OCI-LY1 (cell line): Measurements from ENCODE around the gene TCAF1.

Source experiments
- H2AFZ ChIP-seq: fragments of 200-600 bp; sonication (generic), shearing (Covaris generic); 2 replicates; pipeline ENCODE4 v1.6.0; 2014; ENCODE audit warnings: antibody characterized with exemption, mild to moderate bottlenecking, low read length
- H3F3A ChIP-seq: fragments of 200-600 bp; sonication (generic), shearing (Covaris generic); 2 replicates; pipeline ENCODE4 v1.6.0; 2014; ENCODE audit warnings: mild to moderate bottlenecking, antibody characterized with exemption, low read length, moderate library complexity; ENCODE audit not compliant: insufficient read depth
- H3K27ac ChIP-seq: fragments of 200-600 bp; sonication (generic); 2 replicates; pipeline ENCODE4 v1.5.1; 2014; ENCODE audit warnings: low read length, mixed run types, mild to moderate bottlenecking, low read depth; ENCODE audit not compliant: poor library complexity, severe bottlenecking
- H3K27me3 ChIP-seq: fragments of 200-600 bp; sonication (generic); 2 replicates; pipeline ENCODE4 v1.6.0; 2014; ENCODE audit warnings: antibody characterized with exemption, mild to moderate bottlenecking, low read length, moderate library complexity; ENCODE audit not compliant: insufficient read depth
- H3K36me3 ChIP-seq: fragments of 200-600 bp; sonication (generic); 2 replicates; pipeline ENCODE4 v1.6.1; 2014; ENCODE audit warnings: mild to moderate bottlenecking, antibody characterized with exemption, low read length, moderate library complexity, mixed read lengths; ENCODE audit not compliant: insufficient read depth
- H3K4me1 ChIP-seq: fragments of 200-600 bp; sonication (generic); 2 replicates; pipeline ENCODE4 v1.5.1; 2014; ENCODE audit warnings: mild to moderate bottlenecking, low read length, moderate library complexity; ENCODE audit not compliant: insufficient read depth, severe bottlenecking
- H3K4me2 ChIP-seq: fragments of 200-600 bp; sonication (generic), shearing (Covaris generic); 2 replicates; pipeline ENCODE4 v1.6.1; 2014; ENCODE audit warnings: low read length
- H3K4me3 ChIP-seq: fragments of 200-600 bp; sonication (generic); 2 replicates; pipeline ENCODE4 v1.5.1; 2014; ENCODE audit warnings: low read length, low read depth, mild to moderate bottlenecking, mixed read lengths; ENCODE audit not compliant: poor library complexity, severe bottlenecking
- H3K79me2 ChIP-seq: fragments of 200-600 bp; shearing (Covaris generic); 2 replicates; pipeline ENCODE4 v1.6.1; 2016; ENCODE audit warnings: mixed run types, low read length, mixed read lengths; ENCODE audit not compliant: insufficient read depth
- H3K9ac ChIP-seq: fragments of 200-600 bp; sonication (generic), shearing (Covaris generic); 2 replicates; pipeline ENCODE4 v1.6.1; 2014; ENCODE audit warnings: mild to moderate bottlenecking, low read length, mixed read lengths
- H3K9me2 ChIP-seq: fragments of 200-600 bp; sonication (generic), shearing (Covaris generic); 2 replicates; pipeline ENCODE4 v1.6.1; 2014; ENCODE audit warnings: low read depth, mild to moderate bottlenecking, low read length, mixed read lengths
- H3K9me3 ChIP-seq: fragments of 200-600 bp; shearing (Covaris generic); 2 replicates; pipeline ENCODE4 v1.6.1; 2014; ENCODE audit warnings: low read length, mixed read lengths
- H4K20me1 ChIP-seq: fragments of 200-600 bp; sonication (generic), shearing (Covaris generic); 2 replicates; pipeline ENCODE4 v1.6.0; 2016; ENCODE audit warnings: mild to moderate bottlenecking, low read length; ENCODE audit not compliant: insufficient read depth
- EZH2 ChIP-seq: fragments of 200-600 bp; sonication (generic), shearing (Covaris generic); IDR thresholded peaks from 2 replicates; pipeline ENCODE4 v1.8.0; 2017; ENCODE audit warnings: borderline replicate concordance, mixed run types, mild to moderate bottlenecking, antibody characterized with exemption, low read length, moderate library complexity, mixed read lengths
- TF ChIP-seq, protein P1 (sequence below): fragments of 200-600 bp; sonication (generic), shearing (Covaris generic); IDR thresholded peaks from 2 replicates; pipeline ENCODE4 v1.5.1; 2017; ENCODE audit warnings: mild to moderate bottlenecking, antibody characterized with exemption, low read length, moderate library complexity, mixed read lengths

The TCAF1 gene

GRCh38 chr7:143934526-143935325 lies 32.8 kb upstream of the TCAF1 start, which contains the start of gene OR2F2:
Gene OR2F2 (plus strand): TSS chr7:143935233. CDS start chr7:143935233, 0 bp downstream.
- H4K20me1 ChIP-seq, result no peaks in the 10 kb centered on the region
- no peaks in the 10 kb centered on the region for H3K36me3 ChIP-seq
- H2AFZ ChIP-seq, result no peak within 1 kb of the TSS
- no peaks in the 10 kb centered on the region for H3K79me2 ChIP-seq
- no peaks in the 10 kb centered on the region for H3K4me1 ChIP-seq
- H3K4me3 ChIP-seq, result no peak within 1 kb of the TSS
- H3K9me2 ChIP-seq, result no peaks in the 10 kb centered on the region
- no peak for TF ChIP-seq EZH2
- TF ChIP-seq, protein P1, sequence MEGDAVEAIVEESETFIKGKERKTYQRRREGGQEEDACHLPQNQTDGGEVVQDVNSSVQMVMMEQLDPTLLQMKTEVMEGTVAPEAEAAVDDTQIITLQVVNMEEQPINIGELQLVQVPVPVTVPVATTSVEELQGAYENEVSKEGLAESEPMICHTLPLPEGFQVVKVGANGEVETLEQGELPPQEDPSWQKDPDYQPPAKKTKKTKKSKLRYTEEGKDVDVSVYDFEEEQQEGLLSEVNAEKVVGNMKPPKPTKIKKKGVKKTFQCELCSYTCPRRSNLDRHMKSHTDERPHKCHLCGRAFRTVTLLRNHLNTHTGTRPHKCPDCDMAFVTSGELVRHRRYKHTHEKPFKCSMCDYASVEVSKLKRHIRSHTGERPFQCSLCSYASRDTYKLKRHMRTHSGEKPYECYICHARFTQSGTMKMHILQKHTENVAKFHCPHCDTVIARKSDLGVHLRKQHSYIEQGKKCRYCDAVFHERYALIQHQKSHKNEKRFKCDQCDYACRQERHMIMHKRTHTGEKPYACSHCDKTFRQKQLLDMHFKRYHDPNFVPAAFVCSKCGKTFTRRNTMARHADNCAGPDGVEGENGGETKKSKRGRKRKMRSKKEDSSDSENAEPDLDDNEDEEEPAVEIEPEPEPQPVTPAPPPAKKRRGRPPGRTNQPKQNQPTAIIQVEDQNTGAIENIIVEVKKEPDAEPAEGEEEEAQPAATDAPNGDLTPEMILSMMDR, result no peak
- no peak within 1 kb of the TSS for H3K9ac ChIP-seq
- H3K27me3 ChIP-seq, result no peaks in the 10 kb centered on the region
- no peaks in the 10 kb centered on the region for H3F3A ChIP-seq
- H3K27ac ChIP-seq, result no peak within 1 kb of the TSS
- H3K9me3 ChIP-seq, result no peaks in the 10 kb centered on the region
- no peak within 1 kb of the TSS for H3K4me2 ChIP-seq

GRCh38 chr7:143931739-143932138 lies 29.8 kb upstream of the TCAF1 start:
- Histone ChIP-seq H3K36me3 (no peaks in the 10 kb centered on the region), H3K4me2 (no peak overlapping the region), H2AFZ (no peak overlapping the region), H3K27me3 (no peaks in the 10 kb centered on the region), H3K79me2 (no peaks in the 10 kb centered on the region), H3K27ac (no peak overlapping the region), H4K20me1 (no peaks in the 10 kb centered on the region), H3K9ac (no peak overlapping the region), H3K4me3 (no peak overlapping the region), H3K4me1 (no peaks in the 10 kb centered on the region), H3K9me2 (no peaks in the 10 kb centered on the region), H3F3A (no peaks in the 10 kb centered on the region), H3K9me3 (no peaks in the 10 kb centered on the region)
- TF ChIP-seq, protein P1, result no peak
- no peak for TF ChIP-seq EZH2

- TF ChIP-seq, protein P1, result no peak
- TF ChIP-seq EZH2, result no peak
- Histone ChIP-seq H2AFZ (no peak overlapping the region), H3K9me2 (no peaks in the 10 kb centered on the region), H3K4me2 (no peak overlapping the region), H3K36me3 (no peaks in the 10 kb centered on the region), H3K79me2 (no peaks in the 10 kb centered on the region), H4K20me1 (no peaks in the 10 kb centered on the region), H3K9me3 (no peaks in the 10 kb centered on the region), H3F3A (no peaks in the 10 kb centered on the region), H3K4me3 (no peak overlapping the region), H3K4me1 (no peaks in the 10 kb centered on the region), H3K27ac (no peak overlapping the region), H3K9ac (no peak overlapping the region), H3K27me3 (no peaks in the 10 kb centered on the region)
These were observed 27.4 kb upstream of the TCAF1 start for GRCh38 chr7:143929224-143929920.
